GM18526 (cell line): ENCODE measurements around the gene CPED1.

Source experiments
- POLR2A ChIP-seq: IDR thresholded peaks from 3 replicates; pipeline ENCODE4 v1.6.1; 2011; ENCODE audit not compliant: insufficient read length; ENCODE audit errors: extremely low read depth

Gene CPED1

DNA sequence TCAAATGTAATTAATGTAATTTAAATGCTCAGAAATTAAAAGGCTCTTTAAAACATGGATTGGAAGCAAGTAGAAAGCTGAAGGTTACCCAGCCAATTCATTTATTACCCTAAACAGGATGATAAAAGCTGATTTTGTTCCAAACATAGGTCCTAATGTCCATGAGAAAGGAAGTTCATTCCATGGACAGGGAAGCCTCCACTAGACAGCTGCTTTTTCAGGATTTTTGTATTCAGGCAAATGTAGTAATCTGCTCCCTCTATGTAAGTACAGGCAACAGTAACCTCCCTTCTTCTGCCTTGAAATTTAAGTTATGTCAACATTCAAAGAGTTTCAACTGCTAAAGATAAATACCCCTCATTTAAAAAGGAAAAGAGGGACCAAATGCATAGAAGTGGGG is 217.3 kb downstream of the CPED1 start:
- TF ChIP-seq POLR2A = no peak

GRCh38 chr7:121211253-121211652 is 222.7 kb downstream of the CPED1 start:
- no peak for TF ChIP-seq POLR2A

- TF ChIP-seq POLR2A = no peak
Observed at GRCh38 chr7:121212036-121212435, 223.5 kb downstream of the CPED1 start.

GRCh38 chr7:121214657-121215056 is 226.1 kb downstream of the CPED1 start:
- TF ChIP-seq POLR2A = no peak

DNA sequence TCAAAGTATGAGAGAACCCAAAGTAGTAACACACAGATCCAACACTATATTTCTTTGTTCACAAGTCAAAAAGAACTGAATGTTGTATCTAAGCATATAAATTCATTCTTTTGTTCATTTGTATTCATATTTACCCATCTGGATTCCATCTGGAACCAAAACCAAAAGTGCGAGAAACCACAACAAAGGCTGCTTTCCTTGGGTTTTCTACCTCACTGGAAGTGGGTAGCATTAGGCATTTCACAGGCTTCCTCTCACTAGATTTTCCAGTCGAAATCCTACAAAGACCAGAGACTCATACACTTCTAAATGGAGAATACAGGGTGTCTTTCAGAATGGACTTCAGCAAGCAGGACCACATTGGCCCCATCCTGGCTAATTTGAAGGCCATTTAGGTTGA is 230.5 kb downstream of the CPED1 start:
- no peak for TF ChIP-seq POLR2A

- no peak for TF ChIP-seq POLR2A
Observed at GRCh38 chr7:121228779-121229178, 240.3 kb downstream of the CPED1 start.

- no peak for TF ChIP-seq POLR2A
Observed at GRCh38 chr7:121235201-121235600, 246.7 kb downstream of the CPED1 start.

DNA sequence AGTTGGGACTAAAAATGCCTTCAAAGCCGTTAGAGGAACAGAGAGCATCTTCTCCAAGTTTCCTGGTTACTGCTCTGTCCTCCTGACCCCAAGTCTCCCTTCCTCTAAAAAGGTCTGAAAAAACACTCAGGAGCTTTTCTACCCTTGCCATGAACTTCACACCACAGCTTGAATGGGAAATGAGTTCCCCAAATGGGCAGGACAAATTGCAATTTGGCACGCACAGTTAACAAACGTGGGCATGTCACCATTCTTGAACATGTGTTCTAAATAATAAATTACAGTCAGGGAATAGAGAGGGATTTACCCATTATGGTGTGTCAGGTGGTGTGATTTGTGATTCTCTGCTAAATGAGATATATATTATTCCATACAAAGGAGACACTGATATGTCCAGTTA is 249.1 kb downstream of the CPED1 start:
- TF ChIP-seq POLR2A = no peak

- no peak for TF ChIP-seq POLR2A
Observed at GRCh38 chr7:121244120-121244870, 255.8 kb downstream of the CPED1 start.

DNA sequence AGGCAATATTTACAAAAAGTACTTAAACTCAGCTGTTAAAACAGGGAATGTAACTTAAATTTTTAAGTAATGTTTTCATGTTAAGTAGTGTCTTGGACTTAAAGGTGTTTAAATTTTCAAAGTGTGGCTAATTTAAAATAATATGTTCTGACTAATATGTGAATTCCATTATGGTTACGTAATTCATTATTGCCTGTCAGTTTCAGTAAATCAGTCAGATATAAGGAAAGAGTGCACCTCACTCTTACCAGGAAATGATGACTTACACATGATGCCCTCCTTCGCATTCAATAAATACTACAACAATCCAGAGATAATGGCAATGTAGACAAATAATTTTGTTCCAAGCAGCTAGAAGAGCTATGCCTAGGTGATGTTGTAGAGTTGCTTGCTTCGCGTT is 271.3 kb downstream of the CPED1 start:
- no peak for TF ChIP-seq POLR2A

GRCh38 chr7:121261207-121261884 is 272.8 kb downstream of the CPED1 start:
- no peak for TF ChIP-seq POLR2A

GRCh38 chr7:121262221-121262620 is 273.7 kb downstream of the CPED1 start:
- no peak for TF ChIP-seq POLR2A

DNA sequence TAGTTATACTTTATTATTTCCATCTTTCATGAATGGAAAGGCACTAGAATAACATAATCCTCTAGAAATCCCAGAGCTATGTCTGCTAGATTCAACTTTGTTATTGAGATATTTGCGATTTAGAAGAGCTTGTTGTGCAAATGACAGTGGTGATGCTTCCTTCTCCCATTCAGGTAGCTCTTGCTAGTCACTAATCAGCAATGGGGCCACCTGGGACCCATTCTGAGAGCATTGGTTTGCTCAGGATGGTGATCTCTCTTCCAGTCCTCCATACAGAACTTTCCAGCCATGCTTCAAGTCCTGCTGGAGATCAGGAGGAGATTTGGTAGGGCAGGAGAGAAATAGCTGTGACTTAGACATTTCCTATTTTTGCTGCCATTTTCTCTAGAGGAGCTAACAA is 274.5 kb downstream of the CPED1 start:
- TF ChIP-seq POLR2A = no peak

DNA sequence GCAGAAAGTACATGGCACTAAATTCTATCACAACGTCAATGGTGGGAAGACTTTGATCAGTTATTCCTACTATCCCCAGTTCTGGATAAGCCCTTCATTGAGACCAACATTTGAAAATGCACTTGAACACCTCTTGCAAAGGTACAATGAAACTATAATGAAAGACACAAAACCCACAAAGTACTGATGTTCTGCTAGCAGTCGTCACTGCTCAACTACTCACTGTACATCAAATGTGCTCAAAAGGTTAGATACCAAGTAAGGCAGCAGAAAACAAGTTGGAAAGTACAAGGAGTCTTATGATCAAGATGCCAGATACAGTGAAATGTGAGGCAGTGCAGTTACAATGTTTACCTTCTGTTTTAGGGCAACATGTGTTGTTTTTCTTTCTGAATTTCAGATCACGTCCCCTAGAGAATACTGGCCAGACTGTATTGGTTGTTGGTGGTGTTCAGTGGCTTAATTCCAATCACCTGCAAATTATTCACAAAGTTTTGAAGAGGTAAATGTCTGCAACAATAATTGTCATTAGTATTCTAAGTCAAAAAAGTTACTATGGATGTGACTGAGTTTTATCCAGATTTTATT is 277.9 kb downstream of the CPED1 start:
- TF ChIP-seq POLR2A = no peak

DNA sequence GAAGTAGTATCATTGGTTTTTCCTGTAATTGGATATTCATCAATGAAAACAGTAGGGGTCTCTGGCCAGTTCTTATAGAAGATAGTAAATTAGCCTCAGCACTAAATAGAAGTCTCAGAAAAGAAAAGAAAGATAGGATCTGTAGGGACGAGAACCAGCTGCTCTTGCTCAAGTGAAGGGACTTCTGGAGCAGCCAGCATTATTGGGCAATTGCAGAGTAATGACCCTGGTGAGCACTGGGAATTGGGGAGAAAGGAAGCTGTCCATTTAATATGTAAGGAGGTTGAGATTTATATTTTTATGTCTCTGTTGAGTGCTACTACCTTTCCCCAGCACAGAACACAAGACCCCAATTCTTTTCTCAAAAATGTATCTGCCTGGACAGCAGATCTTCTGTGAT is 279.1 kb downstream of the CPED1 start:
- no peak for TF ChIP-seq POLR2A

GRCh38 chr7:121269798-121270197 is 281.3 kb downstream of the CPED1 start:
- no peak for TF ChIP-seq POLR2A
